ENCODE data around the gene ASB7.

The ASB7 gene

DNA sequence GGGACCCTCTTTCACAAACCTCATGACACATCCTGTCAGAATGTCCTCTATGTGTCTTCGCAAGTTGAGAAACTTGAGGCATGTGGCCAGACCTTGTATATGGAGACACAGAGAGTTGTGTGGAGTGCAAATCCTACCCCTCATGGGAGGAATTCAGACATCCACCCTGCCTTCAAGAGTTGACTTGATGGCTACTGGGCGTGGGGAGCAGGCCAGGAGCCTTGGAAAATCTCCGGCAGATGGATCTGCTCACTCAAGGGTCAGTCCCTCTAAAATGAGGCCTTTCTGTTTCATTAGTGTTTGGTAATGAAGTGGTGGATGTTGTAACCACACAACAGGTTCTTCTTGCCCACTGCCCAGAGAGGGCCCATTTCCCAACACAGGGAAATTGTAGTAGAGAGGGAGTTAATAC, 79.0 kb downstream of the ASB7 start:
- DNase-seq (no peak), ATAC-seq (no peak)
- H3K27ac Mint-ChIP-seq = no peak overlapping the region
- H3K9me3 Mint-ChIP-seq = peaks cover 0 to 8% of the 10 kb centered on the region in 2 donors
- peaks cover 8% of the 10 kb centered on the region for H3K4me1 Mint-ChIP-seq
- H3K4me3 Mint-ChIP-seq = no peak overlapping the region
- H3K27me3 Mint-ChIP-seq = peaks cover 35% of the 10 kb centered on the region

DNA sequence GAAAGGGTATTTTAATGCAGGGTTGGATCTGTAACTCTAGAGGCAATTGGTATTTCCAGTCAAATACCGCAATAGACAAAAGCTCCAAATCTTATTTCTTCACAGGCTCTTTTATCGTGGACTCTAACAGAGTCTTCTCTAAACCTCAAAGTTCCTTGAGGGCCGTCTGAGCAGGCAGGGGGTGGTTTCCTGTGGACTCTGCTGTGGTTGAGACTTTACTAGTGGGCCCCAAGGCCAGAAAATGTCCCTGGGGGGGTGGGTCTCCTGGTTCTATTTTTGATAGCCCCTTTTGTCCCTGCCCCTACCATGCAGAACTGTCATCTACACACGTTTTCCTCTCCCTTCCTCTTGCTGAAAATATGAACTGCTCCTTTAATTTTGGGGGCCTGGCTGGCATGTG, 80.1 kb downstream of the ASB7 start:
- Mint-ChIP-seq H3K27ac (no peak overlapping the region), H3K27me3 (peaks cover 35% of the 10 kb centered on the region), H3K4me3 (no peak overlapping the region), H3K9me3 (peaks cover 0 to 8% of the 10 kb centered on the region in 2 donors), H3K4me1 (peaks cover 8% of the 10 kb centered on the region)
- DNase-seq (no peak), ATAC-seq (no peak)

DNA sequence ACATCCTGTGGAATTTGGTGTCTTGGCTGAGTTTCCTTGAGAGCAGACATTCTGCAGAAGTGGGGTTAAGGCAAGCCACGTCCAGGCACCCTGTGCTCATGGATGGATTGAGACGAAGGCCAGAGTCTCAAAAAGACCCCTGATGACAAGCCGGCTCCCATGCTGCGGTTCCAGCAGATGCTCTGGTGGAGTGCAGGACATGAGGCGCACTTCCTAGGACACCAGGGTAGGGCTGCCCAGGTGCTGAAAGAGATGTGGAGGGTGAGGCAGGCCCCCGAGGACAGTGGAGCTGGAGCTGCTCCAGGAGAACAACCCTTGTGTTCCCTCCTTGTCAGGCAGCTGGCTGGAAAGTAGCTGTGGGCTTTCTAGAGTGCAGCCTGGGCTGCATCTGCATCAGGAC, 81.0 kb downstream of the ASB7 start:
- H3K9me3 Mint-ChIP-seq = peaks cover 0 to 2% of the 10 kb centered on the region in 2 donors
- no peak overlapping the region for H3K27ac Mint-ChIP-seq
- DNase-seq (no peak), ATAC-seq (no peak)
- peaks cover 29% of the 10 kb centered on the region for H3K27me3 Mint-ChIP-seq
- no peak overlapping the region for H3K4me3 Mint-ChIP-seq
- H3K4me1 Mint-ChIP-seq = peaks cover 13% of the 10 kb centered on the region

DNA sequence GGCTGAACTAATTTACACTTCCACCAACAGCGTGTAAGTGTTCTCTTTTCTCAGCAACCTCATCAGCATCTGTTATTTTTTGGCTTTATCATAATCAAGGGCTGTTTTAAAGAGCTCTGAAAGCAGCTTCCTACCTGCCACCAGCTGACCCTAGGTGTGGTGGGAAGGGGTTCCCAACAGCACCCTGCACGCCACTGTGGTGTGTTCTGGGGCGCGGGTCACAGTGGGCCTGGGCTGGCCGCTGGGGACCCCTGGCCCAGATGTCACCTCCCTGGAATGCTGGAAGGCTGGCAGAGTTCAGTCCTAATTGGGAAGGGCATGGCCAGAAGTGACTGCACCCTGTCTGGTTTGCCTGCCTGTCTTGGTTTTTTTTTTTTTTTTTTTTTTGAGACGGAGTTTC, 82.2 kb downstream of the ASB7 start:
- DNase-seq (no peak), ATAC-seq (no peak)
- no peaks in the 10 kb centered on the region for H3K9me3 Mint-ChIP-seq
- no peak overlapping the region for H3K27ac Mint-ChIP-seq
- no peak overlapping the region for H3K4me3 Mint-ChIP-seq
- H3K27me3 Mint-ChIP-seq = peaks cover 32% of the 10 kb centered on the region
- peaks cover 13% of the 10 kb centered on the region for H3K4me1 Mint-ChIP-seq

DNA sequence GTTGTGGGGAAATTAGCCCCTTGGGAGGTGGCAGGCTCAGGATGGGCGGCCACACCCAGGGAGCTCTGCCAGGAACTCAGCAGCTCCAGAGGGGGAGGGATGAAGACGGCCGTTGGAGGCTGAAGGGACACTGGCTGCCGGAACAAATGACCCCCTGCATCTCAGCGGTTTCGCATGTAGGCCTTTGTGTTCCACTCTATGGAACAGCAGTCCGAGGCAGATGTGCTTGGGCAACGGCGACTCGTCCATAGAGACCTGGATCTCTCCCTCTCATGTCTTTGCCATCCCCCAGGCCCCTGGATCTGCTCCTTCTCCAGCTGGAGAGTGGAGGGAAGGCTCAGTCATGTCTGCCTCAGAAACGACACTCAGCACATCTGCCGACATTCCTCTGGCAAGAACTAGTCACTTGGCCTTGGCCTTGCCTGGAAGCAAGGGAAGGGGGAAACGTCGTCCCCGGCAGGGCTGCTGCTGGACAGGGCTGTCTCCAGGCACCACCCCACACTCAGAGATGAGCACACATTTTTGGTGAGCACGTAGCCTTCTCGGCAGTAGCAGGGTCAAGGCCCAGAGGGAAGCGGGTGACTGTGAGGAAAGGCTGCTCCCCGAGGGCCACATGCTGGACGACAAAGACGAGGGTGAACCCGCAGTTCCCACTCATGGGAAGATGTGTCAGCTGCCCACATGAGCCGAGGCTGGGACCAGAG, 83.8 kb downstream of the ASB7 start:
- H3K9me3 Mint-ChIP-seq = no peaks in the 10 kb centered on the region
- DNase-seq (no peak), ATAC-seq (no peak)
- H3K27ac Mint-ChIP-seq = peak overlapping the region in 1 of 2 donors; percentile 47
- H3K4me3 Mint-ChIP-seq = no peak overlapping the region
- H3K4me1 Mint-ChIP-seq = peaks cover 13% of the 10 kb centered on the region
- H3K27me3 Mint-ChIP-seq = peaks cover 32% of the 10 kb centered on the region

DNA sequence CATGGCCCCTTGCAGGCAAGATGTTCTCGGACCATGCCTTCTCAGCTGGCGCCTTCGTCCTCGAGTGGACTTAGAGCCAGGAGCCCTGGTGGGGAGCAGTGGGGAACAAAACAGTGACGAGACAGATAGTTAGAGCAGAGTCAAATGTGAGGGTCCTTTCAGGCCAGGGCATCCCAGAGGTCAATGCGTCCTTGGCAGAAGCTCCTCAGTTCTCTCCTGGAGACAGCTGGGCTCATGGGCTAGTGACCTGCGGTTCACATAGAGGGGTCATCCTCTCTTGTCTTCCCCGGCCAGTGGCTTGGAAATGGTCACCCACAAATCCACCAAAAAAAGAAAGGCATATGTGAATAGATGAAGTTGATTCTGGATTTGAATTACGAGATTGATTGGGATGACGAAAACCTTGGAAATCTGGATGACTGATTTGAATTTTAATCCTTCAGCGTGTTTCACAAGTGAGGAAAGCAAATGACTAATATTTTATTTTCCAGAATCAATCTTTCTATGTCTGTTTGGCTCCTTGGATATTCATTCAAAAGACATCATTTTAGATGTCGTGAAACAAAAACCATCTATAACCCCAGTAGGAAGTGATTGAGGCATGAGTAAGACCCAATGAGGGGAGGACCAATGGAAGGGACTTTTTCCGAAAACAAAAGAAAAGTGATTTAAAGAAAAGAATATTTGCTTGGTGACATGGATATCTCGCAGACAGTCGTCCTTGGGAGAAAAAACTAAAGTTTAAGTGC, 84.5 kb downstream of the ASB7 start:
- H3K27me3 Mint-ChIP-seq = peaks cover 24% of the 10 kb centered on the region
- H3K27ac Mint-ChIP-seq = peak overlapping the region in 1 of 2 donors; percentile 30

DNA sequence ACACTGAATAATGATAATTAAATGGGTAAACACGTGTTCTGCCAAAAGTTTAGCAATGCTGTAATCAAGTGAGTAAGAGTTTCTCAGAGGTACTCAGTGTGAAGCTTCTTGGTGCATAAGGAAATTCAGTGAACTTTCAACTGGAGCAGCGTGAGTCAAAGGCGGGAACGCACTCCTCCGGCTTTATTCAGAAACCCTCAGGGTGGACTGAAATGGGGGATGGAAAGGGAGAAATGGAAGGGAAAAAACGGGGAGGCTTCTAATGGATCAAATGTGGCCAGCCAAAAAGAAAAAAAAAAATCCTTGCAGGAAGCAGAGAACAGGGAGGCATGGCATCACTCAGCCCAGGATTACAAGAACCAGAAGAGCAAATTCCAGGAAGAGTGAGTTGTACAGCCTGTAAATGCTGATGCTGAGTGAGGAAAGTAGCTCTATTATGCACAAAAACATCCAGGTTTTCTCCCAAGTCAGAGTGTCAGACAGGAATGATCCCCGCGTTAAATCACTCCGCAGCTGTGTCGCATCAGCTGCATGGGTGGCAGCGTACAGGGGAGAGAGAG, 85.3 kb downstream of the ASB7 start:
- no peak overlapping the region for H3K4me3 Mint-ChIP-seq
- peaks cover 8% of the 10 kb centered on the region for H3K4me1 Mint-ChIP-seq
- no peak overlapping the region for H3K27ac Mint-ChIP-seq
- ATAC-seq (no peak), DNase-seq (no peak)
- H3K27me3 Mint-ChIP-seq = peaks cover 22% of the 10 kb centered on the region
- H3K9me3 Mint-ChIP-seq = no peaks in the 10 kb centered on the region

More for the DNA sequence above, 84.5 kb downstream of the ASB7 start:
- H3K4me3 Mint-ChIP-seq = no peak overlapping the region
- ATAC-seq (no peak), DNase-seq (no peak)
- no peaks in the 10 kb centered on the region for H3K9me3 Mint-ChIP-seq
- H3K4me1 Mint-ChIP-seq = peaks cover 13% of the 10 kb centered on the region

DNA sequence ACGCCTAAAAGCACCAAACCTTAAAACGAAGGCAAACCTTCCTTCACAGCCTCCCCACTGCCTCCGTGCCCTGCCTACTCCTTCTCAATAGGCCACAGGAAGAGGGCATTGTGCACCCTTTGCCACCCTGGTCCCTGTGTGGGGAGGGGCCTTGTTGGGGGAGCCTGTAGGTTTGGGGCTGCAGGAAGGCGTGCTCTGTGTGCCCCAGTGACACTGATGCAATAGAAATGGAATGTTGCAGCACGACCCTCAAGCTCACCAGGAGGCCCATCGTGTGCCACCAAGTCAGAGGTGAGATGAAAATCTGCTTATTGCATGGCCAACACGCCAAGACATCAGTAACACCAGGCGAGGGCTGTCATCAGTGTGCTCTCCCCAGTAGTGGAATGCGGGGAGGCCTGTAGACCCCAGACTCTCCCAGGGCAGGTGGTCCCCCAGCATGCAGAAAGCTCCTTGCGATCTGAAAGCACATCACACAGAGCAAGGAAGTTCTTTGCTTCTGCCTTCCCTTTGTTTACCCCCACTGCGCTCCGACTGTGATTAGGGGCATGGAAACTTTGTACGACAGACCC, 86.2 kb downstream of the ASB7 start:
- Mint-ChIP-seq H3K9me3 (no peaks in the 10 kb centered on the region), H3K4me3 (no peak overlapping the region), H3K27ac (no peak overlapping the region), H3K4me1 (peaks cover 5% of the 10 kb centered on the region), H3K27me3 (peaks cover 28% of the 10 kb centered on the region)
- DNase-seq = no peak
- no peak for ATAC-seq

DNA sequence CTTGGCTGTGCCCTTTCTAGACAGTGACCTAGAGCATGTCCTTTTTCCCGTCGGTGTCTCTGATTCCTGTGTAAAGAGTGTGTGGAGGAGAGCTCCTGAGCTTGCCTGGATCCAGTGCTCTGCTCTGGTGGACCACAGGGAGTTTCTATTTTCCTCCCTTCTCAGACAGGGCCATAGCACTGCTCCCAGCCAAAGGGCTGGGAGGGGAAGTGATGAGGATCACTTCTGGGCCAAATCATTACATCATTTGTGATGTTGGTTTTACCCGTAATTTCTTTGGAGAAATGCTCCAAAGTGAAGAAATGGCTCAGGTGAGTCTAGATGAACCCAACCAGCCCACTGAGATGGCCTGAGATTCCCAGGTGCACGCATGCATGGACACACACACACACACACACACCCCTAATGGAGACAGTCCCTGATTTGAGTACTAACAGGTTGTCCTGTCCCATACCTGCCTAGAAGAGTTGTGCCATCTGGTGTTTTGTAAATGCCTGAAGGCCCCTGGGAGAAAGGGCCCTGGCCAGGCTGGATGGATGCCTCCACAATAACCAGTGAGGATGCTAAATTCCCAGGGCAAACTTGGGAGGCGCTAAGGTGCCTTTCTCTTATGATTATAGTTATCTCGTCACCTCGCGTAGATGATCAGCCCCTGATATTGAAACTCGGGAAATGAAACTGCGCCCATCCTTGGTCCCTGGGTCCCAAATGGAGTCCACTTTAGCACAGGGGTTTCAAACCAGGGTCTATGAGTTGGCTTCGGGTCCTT, 86.9 kb downstream of the ASB7 start:
- H3K9me3 Mint-ChIP-seq = no peaks in the 10 kb centered on the region
- peaks cover 30% of the 10 kb centered on the region for H3K27me3 Mint-ChIP-seq
- no peak for DNase-seq
- no peak overlapping the region for H3K27ac Mint-ChIP-seq
- ATAC-seq = no peak
- no peak overlapping the region for H3K4me3 Mint-ChIP-seq
- H3K4me1 Mint-ChIP-seq = peaks cover 5% of the 10 kb centered on the region

DNA sequence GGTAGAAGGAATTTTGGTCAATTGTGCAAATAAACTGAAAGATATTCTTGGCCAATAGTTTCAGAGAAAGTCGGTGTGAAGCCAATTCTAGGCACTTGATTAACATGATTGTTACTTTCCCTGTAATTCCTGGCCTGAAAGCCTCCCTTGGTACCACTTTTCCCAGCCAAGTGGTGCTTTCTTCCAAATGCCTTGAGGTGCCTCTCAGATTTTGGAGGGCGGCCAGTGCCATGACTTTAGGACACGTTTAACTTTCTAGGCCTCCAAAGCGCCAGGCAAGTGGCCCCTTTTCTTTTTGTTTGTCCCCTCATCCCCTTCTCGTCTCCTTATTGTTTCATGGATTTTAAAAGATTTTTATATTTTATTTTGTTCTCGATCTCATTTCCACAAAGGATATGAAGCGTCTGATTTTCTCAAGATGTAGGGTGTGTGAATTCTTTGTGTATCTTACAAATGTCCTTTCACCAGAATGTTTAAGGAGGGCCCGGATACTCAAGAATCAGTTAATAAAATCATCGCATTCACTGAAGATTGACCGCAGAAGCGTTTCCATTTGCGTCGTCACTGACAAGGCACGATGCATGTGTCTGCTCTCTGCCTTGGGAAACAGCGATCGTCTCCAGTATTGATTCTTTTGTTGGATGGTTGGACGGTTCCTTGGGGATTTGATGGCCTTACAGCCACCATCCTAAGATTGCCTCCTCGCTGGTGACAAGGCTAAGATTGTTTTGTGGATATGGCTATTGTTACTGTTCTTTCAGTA, 87.8 kb downstream of the ASB7 start:
- H3K4me3 Mint-ChIP-seq = no peak overlapping the region
- DNase-seq (no peak), ATAC-seq (no peak)
- H3K27me3 Mint-ChIP-seq = peaks cover 30% of the 10 kb centered on the region
- H3K27ac Mint-ChIP-seq = no peak overlapping the region
- no peaks in the 10 kb centered on the region for H3K9me3 Mint-ChIP-seq
- peaks cover 5% of the 10 kb centered on the region for H3K4me1 Mint-ChIP-seq

DNA sequence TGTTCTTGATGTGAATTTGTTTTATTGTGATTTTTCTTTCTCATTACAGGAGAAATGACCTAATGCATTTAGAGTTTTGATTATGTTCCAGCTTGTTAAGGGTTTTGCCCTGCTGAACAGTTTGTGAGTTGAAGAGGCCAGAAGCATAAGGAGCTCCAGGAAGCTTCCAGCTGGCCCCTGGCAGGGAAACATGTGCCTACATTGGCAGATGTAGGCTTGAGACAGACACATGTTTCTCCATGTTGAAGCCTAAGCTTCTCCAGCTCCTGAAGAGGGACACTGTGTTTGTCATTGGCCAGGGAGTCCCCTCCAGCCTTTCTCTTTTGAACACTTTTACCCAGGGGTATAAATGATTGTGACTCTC, 88.4 kb downstream of the ASB7 start:
- Mint-ChIP-seq H3K4me1 (peaks cover 5% of the 10 kb centered on the region), H3K27ac (no peak overlapping the region), H3K27me3 (peaks cover 33% of the 10 kb centered on the region), H3K4me3 (no peak overlapping the region), H3K9me3 (no peaks in the 10 kb centered on the region)
- ATAC-seq (no peak), DNase-seq (no peak)

DNA sequence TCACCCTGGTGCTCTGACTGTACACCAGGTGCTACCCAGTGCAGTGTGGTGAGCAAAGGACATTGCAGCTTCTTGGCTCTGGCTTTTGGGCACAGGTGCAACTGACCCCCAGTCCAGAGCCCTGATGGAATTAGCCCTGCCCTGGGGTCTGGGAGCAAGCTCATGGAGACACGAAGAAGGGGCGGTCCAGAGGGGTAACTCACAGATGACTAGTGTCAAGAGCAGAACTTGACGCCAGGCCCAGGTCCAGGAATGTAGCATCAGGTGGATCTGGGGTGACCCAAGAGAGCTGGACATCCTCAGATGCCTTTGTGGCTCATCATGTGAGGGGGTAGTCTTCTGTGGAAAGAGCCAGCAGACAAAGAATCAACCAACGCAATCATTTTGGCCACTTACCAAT, 88.9 kb downstream of the ASB7 start:
- no peak for ATAC-seq
- H3K27ac Mint-ChIP-seq = no peak overlapping the region
- peaks cover 0 to 3% of the 10 kb centered on the region in 2 donors for H3K9me3 Mint-ChIP-seq
- no peak for DNase-seq
- H3K4me1 Mint-ChIP-seq = peaks cover 5% of the 10 kb centered on the region
- no peak overlapping the region for H3K4me3 Mint-ChIP-seq
- peaks cover 35% of the 10 kb centered on the region for H3K27me3 Mint-ChIP-seq

DNA sequence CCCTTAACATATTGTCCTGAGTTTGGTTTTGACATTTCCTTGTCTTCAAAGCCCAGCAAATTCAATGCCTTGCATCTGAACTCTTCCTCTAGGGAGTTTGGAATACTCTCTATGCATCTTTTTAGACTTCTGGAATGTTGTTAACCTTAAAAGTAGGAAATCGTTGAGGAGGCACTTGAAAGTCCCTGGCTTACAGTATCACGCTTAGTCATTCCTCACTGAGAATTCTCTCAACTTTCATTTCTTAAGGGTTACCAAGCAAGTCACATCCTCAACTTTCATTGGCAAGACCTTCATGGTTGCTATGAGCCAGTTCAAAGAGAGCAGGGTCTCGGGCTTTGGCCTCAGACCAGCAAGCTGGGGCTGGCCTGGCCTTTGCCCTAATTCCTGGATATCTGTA, 89.9 kb downstream of the ASB7 start:
- Mint-ChIP-seq H3K4me3 (no peak overlapping the region), H3K4me1 (peaks cover 5% of the 10 kb centered on the region), H3K27ac (no peak overlapping the region), H3K27me3 (peaks cover 33% of the 10 kb centered on the region), H3K9me3 (peaks cover 8 to 9% of the 10 kb centered on the region in 2 donors)
- ATAC-seq (no peak), DNase-seq (no peak)

DNA sequence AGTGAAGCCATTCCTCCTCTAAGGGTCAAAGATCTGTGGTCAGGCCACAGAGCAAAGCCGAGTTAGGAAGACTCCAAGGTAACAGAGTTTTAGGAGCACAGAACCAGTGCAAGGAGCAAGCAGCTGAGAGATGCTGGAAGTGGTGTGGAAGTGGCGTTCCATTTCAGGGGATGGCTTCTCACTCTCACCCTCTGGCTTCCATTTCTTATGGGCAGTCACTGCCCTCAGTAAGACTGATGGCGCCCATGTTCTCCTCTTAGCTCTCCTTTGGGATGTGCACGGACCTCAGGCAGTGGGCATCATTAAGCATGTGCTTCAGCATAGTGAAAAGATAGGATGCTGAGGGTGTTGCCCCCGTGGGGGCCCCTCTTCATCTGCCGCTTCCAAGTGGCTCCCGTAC, 90.3 kb downstream of the ASB7 start:
- peaks cover 29% of the 10 kb centered on the region for H3K27me3 Mint-ChIP-seq
- peaks cover 8 to 9% of the 10 kb centered on the region in 2 donors for H3K9me3 Mint-ChIP-seq
- no peak overlapping the region for H3K4me3 Mint-ChIP-seq
- peaks cover 4% of the 10 kb centered on the region for H3K4me1 Mint-ChIP-seq
- ATAC-seq = no peak
- H3K27ac Mint-ChIP-seq = no peak overlapping the region
- no peak for DNase-seq

DNA sequence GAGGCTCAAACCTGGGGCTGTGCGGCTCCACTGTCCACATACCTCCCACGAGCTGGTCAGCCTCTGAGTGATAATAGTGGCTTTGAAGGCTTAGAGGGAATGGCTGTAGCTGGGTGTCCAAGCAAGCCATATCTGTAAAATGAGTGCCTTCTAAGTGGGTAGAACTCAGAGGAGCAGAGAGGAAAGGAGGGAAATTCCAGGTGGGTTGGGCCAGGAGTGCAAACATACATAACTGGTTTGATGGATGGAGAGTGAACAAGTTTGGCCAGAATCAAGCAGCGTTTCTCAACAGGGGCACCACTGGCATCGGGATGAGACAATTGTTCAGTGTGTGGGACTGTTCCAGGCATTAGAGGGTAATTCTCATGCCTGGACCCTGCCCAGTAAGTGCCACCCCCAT, 91.1 kb downstream of the ASB7 start:
- DNase-seq = no peak
- Mint-ChIP-seq H3K4me1 (no peaks in the 10 kb centered on the region), H3K27me3 (peaks cover 28% of the 10 kb centered on the region), H3K9me3 (peaks cover 8 to 9% of the 10 kb centered on the region in 2 donors), H3K4me3 (no peak overlapping the region), H3K27ac (no peak overlapping the region)
- no peak for ATAC-seq

Measured in stimulated activated naive CD8-positive, alpha-beta T cell treated with anti-CD3 and anti-CD28 coated beads, Interleukin-15, amount 100 ng/mL, for 72 hours (primary cell).